Measurements from ENCODE around the gene CTCFL. TPM values are rescaled to one million over a fixed set of nuclear protein-coding genes. Genes with fewer than 3 reads are reported as not detected.

CTCFL gene
- total and polyA plus RNA-seq, 2 of the 13 experiments (the other 11 are each of a cell fraction or from before 2014, with no cell fraction given), result 0.04 TPM; not detected in 1

DNA sequence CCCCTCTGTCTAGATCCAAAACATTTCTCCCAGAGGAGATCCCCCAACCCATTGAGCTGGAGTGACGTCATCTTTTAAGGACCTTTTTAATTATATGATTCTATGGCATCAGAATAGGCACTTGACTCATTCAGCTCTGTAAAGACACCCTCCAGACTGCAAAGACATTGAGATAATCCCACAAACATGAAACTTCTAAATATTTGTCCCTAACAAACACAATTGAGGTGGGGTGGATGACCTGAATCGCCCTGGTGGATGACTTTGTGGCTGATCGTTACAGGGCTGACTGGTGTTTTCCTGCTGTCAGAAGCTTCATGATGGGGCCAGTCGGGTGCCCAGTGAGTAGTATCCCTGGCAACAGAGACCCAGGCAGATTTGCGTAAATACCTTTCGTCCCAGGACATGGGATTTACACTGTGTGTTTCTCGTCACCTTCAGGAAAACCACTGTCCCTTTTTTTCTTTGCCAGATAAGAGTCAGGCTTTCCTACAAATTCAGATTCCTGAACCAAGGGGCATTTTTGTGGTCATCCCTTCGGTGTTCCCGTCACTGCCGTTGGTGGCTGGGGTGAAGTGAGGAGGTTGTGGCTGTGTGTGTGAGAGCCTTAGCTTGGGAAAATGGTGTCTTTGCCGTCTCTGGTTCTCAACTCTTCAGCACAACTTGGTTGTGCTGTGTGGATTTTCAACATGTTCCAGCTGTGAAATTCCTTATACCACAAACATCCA lies 30.7 kb upstream of the CTCFL start (continued):
- TF ChIP-seq ZNF552 (CRISPR knock-in tag; IDR thresholded peaks at IDR 0.05; ENCODE audit: borderline replicate concordance), result no peak
- TF ChIP-seq ZFP82 (CRISPR knock-in tag; IDR thresholded peaks at IDR 0.05; ENCODE audit: borderline replicate concordance), result 0 out of 2 replicates have a peak, but pooled peaks have one; percentile 55
- TF ChIP-seq BRCA1 (CRISPR knock-in tag; IDR thresholded peaks at IDR 0.05), result no peak
- TF ChIP-seq, protein P1, sequence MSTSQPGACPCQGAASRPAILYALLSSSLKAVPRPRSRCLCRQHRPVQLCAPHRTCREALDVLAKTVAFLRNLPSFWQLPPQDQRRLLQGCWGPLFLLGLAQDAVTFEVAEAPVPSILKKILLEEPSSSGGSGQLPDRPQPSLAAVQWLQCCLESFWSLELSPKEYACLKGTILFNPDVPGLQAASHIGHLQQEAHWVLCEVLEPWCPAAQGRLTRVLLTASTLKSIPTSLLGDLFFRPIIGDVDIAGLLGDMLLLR (CRISPR knock-in tag; IDR thresholded peaks at IDR 0.05), result no peak
- TF ChIP-seq POLR2AphosphoS5 (IDR thresholded peaks at IDR 0.05; ENCODE audit: low read depth, low read length), result no peak
- TF ChIP-seq, protein P2, sequence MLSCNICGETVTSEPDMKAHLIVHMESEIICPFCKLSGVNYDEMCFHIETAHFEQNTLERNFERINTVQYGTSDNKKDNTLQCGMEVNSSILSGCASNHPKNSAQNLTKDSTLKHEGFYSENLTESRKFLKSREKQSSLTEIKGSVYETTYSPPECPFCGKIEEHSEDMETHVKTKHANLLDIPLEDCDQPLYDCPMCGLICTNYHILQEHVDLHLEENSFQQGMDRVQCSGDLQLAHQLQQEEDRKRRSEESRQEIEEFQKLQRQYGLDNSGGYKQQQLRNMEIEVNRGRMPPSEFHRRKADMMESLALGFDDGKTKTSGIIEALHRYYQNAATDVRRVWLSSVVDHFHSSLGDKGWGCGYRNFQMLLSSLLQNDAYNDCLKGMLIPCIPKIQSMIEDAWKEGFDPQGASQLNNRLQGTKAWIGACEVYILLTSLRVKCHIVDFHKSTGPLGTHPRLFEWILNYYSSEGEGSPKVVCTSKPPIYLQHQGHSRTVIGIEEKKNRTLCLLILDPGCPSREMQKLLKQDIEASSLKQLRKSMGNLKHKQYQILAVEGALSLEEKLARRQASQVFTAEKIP (CRISPR knock-in tag; IDR thresholded peaks at IDR 0.05; ENCODE audit: borderline replicate concordance), result no peak
- TF ChIP-seq, protein P3, sequence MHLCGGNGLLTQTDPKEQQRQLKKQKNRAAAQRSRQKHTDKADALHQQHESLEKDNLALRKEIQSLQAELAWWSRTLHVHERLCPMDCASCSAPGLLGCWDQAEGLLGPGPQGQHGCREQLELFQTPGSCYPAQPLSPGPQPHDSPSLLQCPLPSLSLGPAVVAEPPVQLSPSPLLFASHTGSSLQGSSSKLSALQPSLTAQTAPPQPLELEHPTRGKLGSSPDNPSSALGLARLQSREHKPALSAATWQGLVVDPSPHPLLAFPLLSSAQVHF (CRISPR knock-in tag; IDR thresholded peaks at IDR 0.05), result no peak
- TF ChIP-seq, protein P4, sequence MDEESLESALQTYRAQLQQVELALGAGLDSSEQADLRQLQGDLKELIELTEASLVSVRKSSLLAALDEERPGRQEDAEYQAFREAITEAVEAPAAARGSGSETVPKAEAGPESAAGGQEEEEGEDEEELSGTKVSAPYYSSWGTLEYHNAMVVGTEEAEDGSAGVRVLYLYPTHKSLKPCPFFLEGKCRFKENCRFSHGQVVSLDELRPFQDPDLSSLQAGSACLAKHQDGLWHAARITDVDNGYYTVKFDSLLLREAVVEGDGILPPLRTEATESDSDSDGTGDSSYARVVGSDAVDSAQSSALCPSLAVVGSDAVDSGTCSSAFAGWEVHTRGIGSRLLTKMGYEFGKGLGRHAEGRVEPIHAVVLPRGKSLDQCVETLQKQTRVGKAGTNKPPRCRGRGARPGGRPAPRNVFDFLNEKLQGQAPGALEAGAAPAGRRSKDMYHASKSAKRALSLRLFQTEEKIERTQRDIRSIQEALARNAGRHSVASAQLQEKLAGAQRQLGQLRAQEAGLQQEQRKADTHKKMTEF (CRISPR knock-in tag; IDR thresholded peaks at IDR 0.05), result no peak
- no peak for TF ChIP-seq ZNF17 (CRISPR knock-in tag; IDR thresholded peaks at IDR 0.05)
- no peak for TF ChIP-seq ZNF3 (CRISPR knock-in tag; IDR thresholded peaks at IDR 0.05)
- no peak for TF ChIP-seq RFXAP (CRISPR knock-in tag; IDR thresholded peaks at IDR 0.05; ENCODE audit: borderline replicate concordance)
- TF ChIP-seq ZNF737 (CRISPR knock-in tag; IDR thresholded peaks at IDR 0.05; ENCODE audit: borderline replicate concordance), result no peak
- peak; percentile 84 for TF ChIP-seq TBL1XR1 (IDR thresholded peaks at IDR 0.05; ENCODE audit: borderline replicate concordance, low read length, partially characterized antibody)
- TF ChIP-seq ETV5 (CRISPR knock-in tag; IDR thresholded peaks at IDR 0.05; ENCODE audit: borderline replicate concordance), result no peak; the same call in 1 of the 2 replicates
- TF ChIP-seq ZNF878 (CRISPR knock-in tag; IDR thresholded peaks at IDR 0.05), result no peak
- TF ChIP-seq, protein P5, sequence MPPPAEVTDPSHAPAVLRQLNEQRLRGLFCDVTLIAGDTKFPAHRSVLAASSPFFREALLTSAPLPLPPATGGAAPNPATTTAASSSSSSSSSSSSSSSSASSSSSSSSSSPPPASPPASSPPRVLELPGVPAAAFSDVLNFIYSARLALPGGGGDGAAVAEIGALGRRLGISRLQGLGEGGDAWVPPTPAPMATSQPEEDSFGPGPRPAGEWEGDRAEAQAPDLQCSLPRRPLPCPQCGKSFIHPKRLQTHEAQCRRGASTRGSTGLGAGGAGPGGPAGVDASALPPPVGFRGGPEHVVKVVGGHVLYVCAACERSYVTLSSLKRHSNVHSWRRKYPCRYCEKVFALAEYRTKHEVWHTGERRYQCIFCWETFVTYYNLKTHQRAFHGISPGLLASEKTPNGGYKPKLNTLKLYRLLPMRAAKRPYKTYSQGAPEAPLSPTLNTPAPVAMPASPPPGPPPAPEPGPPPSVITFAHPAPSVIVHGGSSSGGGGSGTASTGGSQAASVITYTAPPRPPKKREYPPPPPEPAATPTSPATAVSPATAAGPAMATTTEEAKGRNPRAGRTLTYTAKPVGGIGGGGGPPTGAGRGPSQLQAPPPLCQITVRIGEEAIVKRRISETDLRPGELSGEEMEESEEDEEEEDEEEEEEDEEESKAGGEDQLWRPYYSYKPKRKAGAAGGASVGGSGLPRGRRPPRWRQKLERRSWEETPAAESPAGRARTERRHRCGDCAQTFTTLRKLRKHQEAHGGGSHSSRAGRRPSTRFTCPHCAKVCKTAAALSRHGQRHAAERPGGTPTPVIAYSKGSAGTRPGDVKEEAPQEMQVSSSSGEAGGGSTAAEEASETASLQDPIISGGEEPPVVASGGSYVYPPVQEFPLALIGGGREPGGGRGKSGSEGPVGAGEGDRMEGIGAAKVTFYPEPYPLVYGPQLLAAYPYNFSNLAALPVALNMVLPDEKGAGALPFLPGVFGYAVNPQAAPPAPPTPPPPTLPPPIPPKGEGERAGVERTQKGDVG (CRISPR knock-in tag; IDR thresholded peaks at IDR 0.05; ENCODE audit: borderline replicate concordance), result no peak; the same call in 1 of the 2 replicates
- no peak for TF ChIP-seq KDM1A (CRISPR knock-in tag; IDR thresholded peaks at IDR 0.05)
- no peak for TF ChIP-seq ZNF776 (CRISPR knock-in tag; IDR thresholded peaks at IDR 0.05)
- no peak for TF ChIP-seq PCBP1 (IDR thresholded peaks at IDR 0.05; ENCODE audit: borderline replicate concordance, low read depth, low read length)
- TF ChIP-seq, protein P6, sequence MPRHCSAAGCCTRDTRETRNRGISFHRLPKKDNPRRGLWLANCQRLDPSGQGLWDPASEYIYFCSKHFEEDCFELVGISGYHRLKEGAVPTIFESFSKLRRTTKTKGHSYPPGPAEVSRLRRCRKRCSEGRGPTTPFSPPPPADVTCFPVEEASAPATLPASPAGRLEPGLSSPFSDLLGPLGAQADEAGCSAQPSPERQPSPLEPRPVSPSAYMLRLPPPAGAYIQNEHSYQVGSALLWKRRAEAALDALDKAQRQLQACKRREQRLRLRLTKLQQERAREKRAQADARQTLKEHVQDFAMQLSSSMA (CRISPR knock-in tag; IDR thresholded peaks at IDR 0.05), result no peak
- TF ChIP-seq GFI1 (CRISPR knock-in tag; IDR thresholded peaks at IDR 0.05; ENCODE audit: borderline replicate concordance), result no peak
